ENCODE results near the gene HMCN2. TPM values are rescaled to one million over a fixed set of nuclear protein-coding genes. Genes with fewer than 3 reads are reported as not detected.

The HMCN2 gene
- total RNA-seq, 4 donors from 2014 or later: 0.68 to 9.2 (median 4.7) TPM

GRCh38 chr9:130444565-130445221 lies 179.1 kb downstream of the HMCN2 start, which contains the start of gene ASS1:
Gene ASS1, plus strand, starts transcription at chr9:130444961. Its CDS starts 7,268 bp downstream, at chr9:130452229.
- TF ChIP-seq CTCF (IDR thresholded peaks at IDR 0.05; ENCODE audit: low read depth): no peak

GRCh38 chr9:130445268-130445983 lies 179.9 kb downstream of the HMCN2 start:
- no peak for TF ChIP-seq CTCF (IDR thresholded peaks at IDR 0.05; ENCODE audit: low read depth)

- no peak for TF ChIP-seq CTCF (IDR thresholded peaks at IDR 0.05; ENCODE audit: low read depth)
Observed at GRCh38 chr9:130446101-130446861, 180.7 kb downstream of the HMCN2 start.

- TF ChIP-seq CTCF (IDR thresholded peaks at IDR 0.05; ENCODE audit: low read depth): no peak
Observed at GRCh38 chr9:130447193-130447816, 181.7 kb downstream of the HMCN2 start.

- no peak for TF ChIP-seq CTCF (IDR thresholded peaks at IDR 0.05; ENCODE audit: low read depth)
Observed at GRCh38 chr9:130448035-130448624, 182.6 kb downstream of the HMCN2 start.

GRCh38 chr9:130448771-130449603 lies 183.4 kb downstream of the HMCN2 start:
- TF ChIP-seq CTCF (IDR thresholded peaks at IDR 0.05; ENCODE audit: low read depth): no peak
